GM12878 (cell line): ENCODE data around the gene IGSF8. TPM values are rescaled to one million over a fixed set of nuclear protein-coding genes. Genes with fewer than 3 reads are reported as not detected.

ENCODE experiments used
- HDAC2 ChIP-seq: fragments of 200-600 bp; sonication (generic); IDR thresholded peaks from 2 replicates; pipeline ENCODE4 v1.6.1; 2017
- HDAC6 ChIP-seq: fragments of 200-600 bp; sonication (generic); IDR thresholded peaks from one replicate; pipeline ENCODE4 v1.8.0; 2017; ENCODE audit warnings: antibody characterized with exemption; ENCODE audit not compliant: unreplicated experiment
- NFIC ChIP-seq: IDR thresholded peaks from 2 replicates; pipeline ENCODE4 v1.6.1; 2012; ENCODE audit warnings: low read depth, mild to moderate bottlenecking, inconsistent platforms, low read length, moderate library complexity
- PAX8 ChIP-seq: fragments of 450-650 bp; IDR thresholded peaks from 2 replicates; pipeline ENCODE4 v1.6.1; 2017; ENCODE audit warnings: mild to moderate bottlenecking, moderate library complexity
- SREBF1 ChIP-seq: IDR thresholded peaks from 2 replicates; pipeline ENCODE4 v1.6.1; 2012; ENCODE audit warnings: mild to moderate bottlenecking, low read length
- polyA plus RNA-seq, 11 experiments: library from polyadenylated mRNA; depleted of rRNA in 4 of 11; unstranded in 6 of 11; stranded (reverse) in 5 of 11; fragments of >200 nt; fragmentation: Nextera tagmentation in 4 of 11; fragmentation: Illumina TruSeq in 1 of 11; extraction: Ambion mirVana in 4 of 11; extraction: Trizol in 1 of 11; gene quantifications; 1 replicate in 1 of 11; 2 replicates in 10 of 11; pipeline versions ENCODE4 v1.2.1 to v1.2.3, GENCODE V29; 2011 to 2016; ENCODE audit warnings: inconsistent platforms in 2 of 11, missing spikeins in 2 of 11, low read depth in 1 of 11
- total RNA-seq, 4 experiments: library from RNA; depleted of rRNA in 3 of 4; stranded (reverse); fragments of >200 nt in 3 of 4; fragmentation: Illumina TruSeq in 1 of 4; extraction: Trizol in 1 of 4; gene quantifications; 2 replicates each; pipeline versions ENCODE4 v1.2.1 to v1.2.3, GENCODE V29; 2013 to 2021
- TF ChIP-seq, protein P1 (sequence below): fragments of 450-650 bp; formaldehyde crosslinking; IDR thresholded peaks from 2 replicates; pipeline ENCODE4 v1.5.0; 2022; ENCODE audit warnings: mild to moderate bottlenecking, missing genetic modification characterization
- TF ChIP-seq, protein P2 (sequence below): IDR thresholded peaks from 2 replicates; pipeline ENCODE4 v1.6.1; 2012; ENCODE audit warnings: low read depth, low read length, improper control_type of control experiment
- TF ChIP-seq, protein P3 (sequence below): fragments of 150-350 bp; IDR thresholded peaks from 2 replicates; pipeline ENCODE4 v1.6.1; 2014; ENCODE audit warnings: mild to moderate bottlenecking, low read depth, low read length
- TF ChIP-seq, protein P4 (sequence below): IDR thresholded peaks from 2 replicates; pipeline ENCODE4 v1.6.1; 2011; ENCODE audit warnings: low read depth, low read length, improper control_type of control experiment, borderline replicate concordance

Gene IGSF8
- total and polyA plus RNA-seq, 10 of the 15 experiments (the other 5 are each of a cell fraction or from before 2014, with no cell fraction given), result 0.64 to 24.7 (median 13.9) TPM

DNA sequence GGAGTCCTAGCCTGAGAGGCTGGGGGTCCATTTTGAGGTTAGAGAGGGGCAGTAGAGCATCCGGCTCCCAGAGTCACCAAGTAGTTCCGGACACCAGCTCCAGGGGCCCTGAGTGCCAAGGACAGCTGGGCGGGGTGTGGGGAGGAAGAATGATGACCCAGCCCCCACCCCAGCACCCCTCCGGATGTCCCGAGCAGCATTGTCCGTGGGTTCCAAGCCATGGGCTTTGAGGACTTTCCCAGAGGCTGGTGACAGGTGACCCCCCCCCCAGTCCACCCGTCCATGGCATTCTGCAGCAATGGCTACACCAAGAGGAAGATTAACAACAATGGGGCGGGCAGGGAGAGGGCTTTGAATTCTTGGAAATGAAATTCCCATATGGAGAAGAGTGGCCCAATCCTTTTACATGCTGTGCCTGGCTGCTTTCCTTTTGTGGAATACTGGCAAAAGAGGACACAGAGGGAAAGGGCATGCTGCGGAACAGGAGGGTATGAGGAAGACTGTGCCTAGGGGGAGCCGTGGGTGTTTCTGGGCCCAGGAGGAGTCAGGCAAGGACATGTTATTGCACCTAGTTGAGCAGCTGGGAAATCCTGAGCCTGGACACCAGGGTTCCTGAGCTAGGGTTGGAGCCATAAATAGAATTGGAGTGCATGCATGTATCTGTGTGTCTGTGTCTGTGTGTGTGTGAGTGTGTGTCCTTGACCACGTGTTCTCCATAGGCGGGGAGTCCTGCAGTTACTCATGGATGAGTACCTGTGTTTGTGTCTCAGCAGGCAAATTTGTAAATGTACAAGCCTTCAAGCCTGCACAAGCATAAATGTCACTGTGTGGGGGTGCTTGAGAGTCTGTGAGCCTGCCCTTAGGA lies 18.1 kb upstream of the IGSF8 start (continued):
- TF ChIP-seq, protein P1, sequence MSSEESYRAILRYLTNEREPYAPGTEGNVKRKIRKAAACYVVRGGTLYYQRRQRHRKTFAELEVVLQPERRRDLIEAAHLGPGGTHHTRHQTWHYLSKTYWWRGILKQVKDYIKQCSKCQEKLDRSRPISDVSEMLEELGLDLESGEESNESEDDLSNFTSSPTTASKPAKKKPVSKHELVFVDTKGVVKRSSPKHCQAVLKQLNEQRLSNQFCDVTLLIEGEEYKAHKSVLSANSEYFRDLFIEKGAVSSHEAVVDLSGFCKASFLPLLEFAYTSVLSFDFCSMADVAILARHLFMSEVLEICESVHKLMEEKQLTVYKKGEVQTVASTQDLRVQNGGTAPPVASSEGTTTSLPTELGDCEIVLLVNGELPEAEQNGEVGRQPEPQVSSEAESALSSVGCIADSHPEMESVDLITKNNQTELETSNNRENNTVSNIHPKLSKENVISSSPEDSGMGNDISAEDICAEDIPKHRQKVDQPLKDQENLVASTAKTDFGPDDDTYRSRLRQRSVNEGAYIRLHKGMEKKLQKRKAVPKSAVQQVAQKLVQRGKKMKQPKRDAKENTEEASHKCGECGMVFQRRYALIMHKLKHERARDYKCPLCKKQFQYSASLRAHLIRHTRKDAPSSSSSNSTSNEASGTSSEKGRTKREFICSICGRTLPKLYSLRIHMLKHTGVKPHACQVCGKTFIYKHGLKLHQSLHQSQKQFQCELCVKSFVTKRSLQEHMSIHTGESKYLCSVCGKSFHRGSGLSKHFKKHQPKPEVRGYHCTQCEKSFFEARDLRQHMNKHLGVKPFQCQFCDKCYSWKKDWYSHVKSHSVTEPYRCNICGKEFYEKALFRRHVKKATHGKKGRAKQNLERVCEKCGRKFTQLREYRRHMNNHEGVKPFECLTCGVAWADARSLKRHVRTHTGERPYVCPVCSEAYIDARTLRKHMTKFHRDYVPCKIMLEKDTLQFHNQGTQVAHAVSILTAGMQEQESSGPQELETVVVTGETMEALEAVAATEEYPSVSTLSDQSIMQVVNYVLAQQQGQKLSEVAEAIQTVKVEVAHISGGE (CRISPR knock-in tag), result no peak
- TF ChIP-seq, protein P2, sequence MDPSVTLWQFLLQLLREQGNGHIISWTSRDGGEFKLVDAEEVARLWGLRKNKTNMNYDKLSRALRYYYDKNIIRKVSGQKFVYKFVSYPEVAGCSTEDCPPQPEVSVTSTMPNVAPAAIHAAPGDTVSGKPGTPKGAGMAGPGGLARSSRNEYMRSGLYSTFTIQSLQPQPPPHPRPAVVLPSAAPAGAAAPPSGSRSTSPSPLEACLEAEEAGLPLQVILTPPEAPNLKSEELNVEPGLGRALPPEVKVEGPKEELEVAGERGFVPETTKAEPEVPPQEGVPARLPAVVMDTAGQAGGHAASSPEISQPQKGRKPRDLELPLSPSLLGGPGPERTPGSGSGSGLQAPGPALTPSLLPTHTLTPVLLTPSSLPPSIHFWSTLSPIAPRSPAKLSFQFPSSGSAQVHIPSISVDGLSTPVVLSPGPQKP, result no peak
- TF ChIP-seq SREBF1 (no peak), HDAC6 (no peak), NFIC (no peak), HDAC2 (no peak), PAX8 (no peak)
- TF ChIP-seq, protein P3, sequence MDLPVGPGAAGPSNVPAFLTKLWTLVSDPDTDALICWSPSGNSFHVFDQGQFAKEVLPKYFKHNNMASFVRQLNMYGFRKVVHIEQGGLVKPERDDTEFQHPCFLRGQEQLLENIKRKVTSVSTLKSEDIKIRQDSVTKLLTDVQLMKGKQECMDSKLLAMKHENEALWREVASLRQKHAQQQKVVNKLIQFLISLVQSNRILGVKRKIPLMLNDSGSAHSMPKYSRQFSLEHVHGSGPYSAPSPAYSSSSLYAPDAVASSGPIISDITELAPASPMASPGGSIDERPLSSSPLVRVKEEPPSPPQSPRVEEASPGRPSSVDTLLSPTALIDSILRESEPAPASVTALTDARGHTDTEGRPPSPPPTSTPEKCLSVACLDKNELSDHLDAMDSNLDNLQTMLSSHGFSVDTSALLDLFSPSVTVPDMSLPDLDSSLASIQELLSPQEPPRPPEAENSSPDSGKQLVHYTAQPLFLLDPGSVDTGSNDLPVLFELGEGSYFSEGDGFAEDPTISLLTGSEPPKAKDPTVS, result no peak
- TF ChIP-seq, protein P4, sequence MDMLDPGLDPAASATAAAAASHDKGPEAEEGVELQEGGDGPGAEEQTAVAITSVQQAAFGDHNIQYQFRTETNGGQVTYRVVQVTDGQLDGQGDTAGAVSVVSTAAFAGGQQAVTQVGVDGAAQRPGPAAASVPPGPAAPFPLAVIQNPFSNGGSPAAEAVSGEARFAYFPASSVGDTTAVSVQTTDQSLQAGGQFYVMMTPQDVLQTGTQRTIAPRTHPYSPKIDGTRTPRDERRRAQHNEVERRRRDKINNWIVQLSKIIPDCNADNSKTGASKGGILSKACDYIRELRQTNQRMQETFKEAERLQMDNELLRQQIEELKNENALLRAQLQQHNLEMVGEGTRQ, result no peak
